Natural killer cell (primary cell): ENCODE measurements around the gene PKHD1. TPM values are rescaled to one million over a fixed set of nuclear protein-coding genes. Genes with fewer than 3 reads are reported as not detected.

ENCODE experiments used
- ATAC-seq, 3 donors: fragments of 150-1000 bp in 2 of 3; fragments of 200-7000 bp in 1 of 3; cut with Tn5 transposase; 1 replicate in 1 of 3; 2 replicates in 2 of 3; pipeline ENCODE4 v1.10.0; 2021; ENCODE audit warnings: mild to moderate bottlenecking in 2 of 3, moderate library complexity in 2 of 3
- DNase-seq, 2 donors: peaks; one replicate each; pipeline versions ENCODE4 v3.0.0 to v3.0.0-alpha.2; 2013 to 2021; ENCODE audit warnings: mixed read lengths in 1 of 2
- H3K27ac ChIP-seq: one replicate; pipeline ENCODE4 v1.5.1; 2013; ENCODE audit warnings: mild to moderate bottlenecking, low read length
- H3K27me3 ChIP-seq: one replicate; pipeline ENCODE4 v1.6.1; 2013; ENCODE audit warnings: low read length; ENCODE audit not compliant: control insufficient read depth, insufficient read depth
- H3K36me3 ChIP-seq: one replicate; pipeline ENCODE4 v1.6.1; 2013; ENCODE audit warnings: low read length; ENCODE audit not compliant: control insufficient read depth, insufficient read depth
- H3K4me1 ChIP-seq: one replicate; pipeline ENCODE4 v1.6.1; 2013; ENCODE audit warnings: low read length; ENCODE audit not compliant: control insufficient read depth, insufficient read depth
- H3K4me3 ChIP-seq: one replicate; pipeline ENCODE4 v1.5.1; 2013; ENCODE audit warnings: low read length
- H3K9me3 ChIP-seq: one replicate; pipeline ENCODE4 v1.6.1; 2013; ENCODE audit warnings: low read length; ENCODE audit not compliant: control insufficient read depth, insufficient read depth
- H3K27ac Mint-ChIP-seq, 2 donors: one replicate each; pipeline ENCODE4 v1.8.0; 2022; ENCODE audit warnings: mild to moderate bottlenecking in 2 of 2, mixed read lengths in 2 of 2, moderate library complexity in 1 of 2
- H3K27me3 Mint-ChIP-seq, 2 donors: one replicate each; pipeline ENCODE4 v1.8.0; 2022; ENCODE audit warnings: low read depth in 2 of 2, mixed read lengths in 2 of 2
- H3K36me3 Mint-ChIP-seq: one replicate; pipeline ENCODE4 v1.8.0; 2022; ENCODE audit warnings: mixed read lengths
- H3K4me1 Mint-ChIP-seq, 2 donors: one replicate each; pipeline ENCODE4 v1.8.0; 2022; ENCODE audit warnings: mixed read lengths in 2 of 2
- H3K4me3 Mint-ChIP-seq: one replicate; pipeline ENCODE4 v1.8.0; 2022; ENCODE audit warnings: mild to moderate bottlenecking, moderate library complexity, mixed read lengths
- H3K9me3 Mint-ChIP-seq, 2 donors: one replicate each; pipeline ENCODE4 v1.8.0; 2022; ENCODE audit warnings: mixed read lengths in 2 of 2
- WGBS: methylation state at CpG from one replicate; pipeline ENCODE4 v1.1.7; 2013; ENCODE audit warnings: missing lambda C conversion rate; ENCODE audit not compliant: insufficient coverage; 5-methylcytosine and 5-hydroxymethylcytosine counted together
- intact Hi-C: fragments of 100-400 bp; cut with micrococcal nuclease; formaldehyde crosslinking; loops from one replicate; pipeline ENCODE4 v1.14.2; 2022
- total RNA-seq, 4 donors: library from RNA; stranded (reverse); fragments of 120-200 nt in 1 of 4; gene quantifications; one replicate each; pipeline versions ENCODE4 v1.2.3 to v1.2.4, GENCODE V29; 2013 to 2022
- TF ChIP-seq, protein P1 (sequence below): fragments of 200-600 bp; IDR thresholded peaks from one replicate; pipeline ENCODE4 v1.8.0; 2022; ENCODE audit warnings: antibody characterized with exemption

The PKHD1 gene
- total RNA-seq, 3 donors from 2014 or later (not counting 1 experiment from before 2014, with no cell fraction given) = not detected

DNA sequence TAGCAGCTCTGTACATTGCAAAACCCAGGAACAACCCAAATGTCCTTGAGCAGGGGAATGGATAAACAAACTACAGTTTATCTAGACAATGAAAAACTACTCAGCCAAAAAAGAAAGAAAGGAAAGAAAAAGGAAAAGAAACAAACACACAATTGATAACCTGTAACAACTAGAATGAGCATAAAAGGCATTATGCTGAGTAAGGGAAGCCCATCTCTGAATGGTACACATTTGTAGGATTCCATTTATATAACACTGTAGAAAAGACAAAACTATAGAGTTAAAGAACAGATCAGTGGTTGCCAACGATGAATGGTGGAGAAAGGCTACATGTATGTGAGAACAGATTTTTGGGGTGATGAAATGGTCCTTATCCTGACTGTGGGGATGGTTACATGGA, 454.0 kb downstream of the PKHD1 start:
- Mint-ChIP-seq H3K4me3 (no peak overlapping the region), H3K9me3 (peaks cover 0 to 3% of the 10 kb centered on the region in 2 donors), H3K27ac (no peak overlapping the region), H3K27me3 (no peaks in the 10 kb centered on the region), H3K36me3 (no peaks in the 10 kb centered on the region), H3K4me1 (no peaks in the 10 kb centered on the region)
- 33% methylated on average over 1 of the region's 1 CpG for WGBS
- H3K4me3 ChIP-seq = no peak overlapping the region
- ATAC-seq = no peak
- no peaks in the 10 kb centered on the region for H3K4me1 ChIP-seq
- H3K36me3 ChIP-seq = no peaks in the 10 kb centered on the region
- TF ChIP-seq, protein P1, sequence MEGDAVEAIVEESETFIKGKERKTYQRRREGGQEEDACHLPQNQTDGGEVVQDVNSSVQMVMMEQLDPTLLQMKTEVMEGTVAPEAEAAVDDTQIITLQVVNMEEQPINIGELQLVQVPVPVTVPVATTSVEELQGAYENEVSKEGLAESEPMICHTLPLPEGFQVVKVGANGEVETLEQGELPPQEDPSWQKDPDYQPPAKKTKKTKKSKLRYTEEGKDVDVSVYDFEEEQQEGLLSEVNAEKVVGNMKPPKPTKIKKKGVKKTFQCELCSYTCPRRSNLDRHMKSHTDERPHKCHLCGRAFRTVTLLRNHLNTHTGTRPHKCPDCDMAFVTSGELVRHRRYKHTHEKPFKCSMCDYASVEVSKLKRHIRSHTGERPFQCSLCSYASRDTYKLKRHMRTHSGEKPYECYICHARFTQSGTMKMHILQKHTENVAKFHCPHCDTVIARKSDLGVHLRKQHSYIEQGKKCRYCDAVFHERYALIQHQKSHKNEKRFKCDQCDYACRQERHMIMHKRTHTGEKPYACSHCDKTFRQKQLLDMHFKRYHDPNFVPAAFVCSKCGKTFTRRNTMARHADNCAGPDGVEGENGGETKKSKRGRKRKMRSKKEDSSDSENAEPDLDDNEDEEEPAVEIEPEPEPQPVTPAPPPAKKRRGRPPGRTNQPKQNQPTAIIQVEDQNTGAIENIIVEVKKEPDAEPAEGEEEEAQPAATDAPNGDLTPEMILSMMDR = no peak
- DNase-seq = no peak
- no peaks in the 10 kb centered on the region for H3K27me3 ChIP-seq
- no peak overlapping the region for H3K27ac ChIP-seq
- no peaks in the 10 kb centered on the region for H3K9me3 ChIP-seq
- intact Hi-C loops = no loop called here

GRCh38 chr6:51630011-51630410, 457.4 kb downstream of the PKHD1 start:
- no peaks in the 10 kb centered on the region for H3K4me1 Mint-ChIP-seq

GRCh38 chr6:51626391-51626790, 461.0 kb downstream of the PKHD1 start:
- H3K36me3 ChIP-seq = no peaks in the 10 kb centered on the region
- no peaks in the 10 kb centered on the region for H3K27me3 ChIP-seq
- Mint-ChIP-seq H3K4me1 (no peaks in the 10 kb centered on the region), H3K9me3 (peaks cover 0 to 6% of the 10 kb centered on the region in 2 donors), H3K4me3 (no peak overlapping the region), H3K36me3 (no peaks in the 10 kb centered on the region), H3K27ac (no peak overlapping the region), H3K27me3 (no peaks in the 10 kb centered on the region)
- DNase-seq (no peak), ATAC-seq (no peak)
- no peak overlapping the region for H3K4me3 ChIP-seq
- H3K27ac ChIP-seq = no peak overlapping the region
- intact Hi-C loops = no loop called here
- H3K4me1 ChIP-seq = no peaks in the 10 kb centered on the region
- H3K9me3 ChIP-seq = no peaks in the 10 kb centered on the region
- TF ChIP-seq, protein P1 = no peak
- WGBS = 79% methylated on average over 1 of the region's 1 CpG

More at GRCh38 chr6:51630011-51630410, 457.4 kb downstream of the PKHD1 start:
- WGBS = 84% methylated on average over 3 of the region's 4 CpGs
- Histone ChIP-seq H3K4me3 (no peak overlapping the region), H3K4me1 (no peaks in the 10 kb centered on the region), H3K27ac (no peak overlapping the region), H3K9me3 (no peaks in the 10 kb centered on the region), H3K27me3 (no peaks in the 10 kb centered on the region), H3K36me3 (no peaks in the 10 kb centered on the region)
- intact Hi-C loops = no loop called here
- Mint-ChIP-seq H3K9me3 (peaks cover 0 to 3% of the 10 kb centered on the region in 2 donors), H3K27ac (no peak overlapping the region), H3K4me3 (no peak overlapping the region), H3K36me3 (no peaks in the 10 kb centered on the region), H3K27me3 (no peaks in the 10 kb centered on the region)
- no peak for ATAC-seq
- no peak for DNase-seq
- TF ChIP-seq, protein P1 = no peak

- 96% methylated on average over 3 of the region's 4 CpGs for WGBS
These were observed 461.8 kb downstream of the PKHD1 start for GRCh38 chr6:51625566-51625965.

More at GRCh38 chr6:51625566-51625965, 461.8 kb downstream of the PKHD1 start:
- intact Hi-C loops = no loop called here
- Mint-ChIP-seq H3K27me3 (no peaks in the 10 kb centered on the region), H3K9me3 (peaks cover 0 to 6% of the 10 kb centered on the region in 2 donors), H3K4me3 (no peak overlapping the region), H3K36me3 (no peaks in the 10 kb centered on the region), H3K27ac (no peak overlapping the region), H3K4me1 (no peaks in the 10 kb centered on the region)
- Histone ChIP-seq H3K27ac (no peak overlapping the region), H3K4me3 (no peak overlapping the region), H3K4me1 (no peaks in the 10 kb centered on the region), H3K27me3 (no peaks in the 10 kb centered on the region), H3K36me3 (no peaks in the 10 kb centered on the region), H3K9me3 (no peaks in the 10 kb centered on the region)
- TF ChIP-seq, protein P1 = no peak
- ATAC-seq = no peak
- no peak for DNase-seq
